Stimulated activated CD8-positive, alpha-beta memory T cell treated with anti-CD3 and anti-CD28 coated beads, Interleukin-7, amount 100 ng/mL, for 4 hours (primary cell): ENCODE results near the gene ITM2B.

Experiments used
- DNase-seq, 2 donors: peaks; one replicate each; pipeline ENCODE4 v3.0.0-alpha.2; 2020; ENCODE audit warnings: low read depth in 2 of 2

The ITM2B gene

DNA sequence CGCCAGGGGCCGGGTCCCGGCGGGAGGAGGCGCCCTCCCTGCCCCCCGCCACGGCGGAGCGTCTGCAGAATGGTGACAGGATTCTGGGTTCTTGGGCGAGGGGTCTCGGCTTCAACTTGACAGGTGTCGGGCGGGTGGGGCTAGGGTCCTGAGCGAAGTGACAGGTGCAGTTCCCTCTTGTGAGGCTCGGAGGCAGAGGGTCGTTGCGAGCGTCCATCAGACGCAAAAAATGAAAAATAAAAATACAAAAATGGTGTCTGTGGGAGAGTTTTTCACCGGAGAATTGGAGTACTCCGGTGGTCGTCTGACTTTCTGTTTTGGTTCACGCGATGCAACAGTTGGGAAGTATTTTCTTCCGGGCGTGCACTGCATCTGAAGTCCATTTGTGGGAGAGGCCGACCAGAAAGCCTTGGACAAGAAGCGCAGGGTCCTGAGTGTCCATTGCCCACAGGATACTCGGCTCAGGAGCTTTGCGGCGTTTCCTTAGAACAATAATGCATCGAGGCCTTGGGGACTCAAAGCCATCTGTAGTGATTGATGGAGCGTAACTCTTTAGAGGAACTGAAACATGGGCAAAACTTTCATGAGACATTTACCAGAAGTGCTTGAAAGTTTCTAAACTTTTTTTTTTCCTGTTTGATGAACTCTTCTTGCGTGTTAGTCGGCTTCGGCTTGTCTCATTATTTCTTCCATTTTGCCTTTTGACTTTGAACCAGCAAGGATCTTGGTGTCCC lies 71.3 kb downstream of the ITM2B start:
- no peak for DNase-seq

- DNase-seq = no peak
Observed at GRCh38 chr13:48311223-48311622, 78.2 kb downstream of the ITM2B start.

DNA sequence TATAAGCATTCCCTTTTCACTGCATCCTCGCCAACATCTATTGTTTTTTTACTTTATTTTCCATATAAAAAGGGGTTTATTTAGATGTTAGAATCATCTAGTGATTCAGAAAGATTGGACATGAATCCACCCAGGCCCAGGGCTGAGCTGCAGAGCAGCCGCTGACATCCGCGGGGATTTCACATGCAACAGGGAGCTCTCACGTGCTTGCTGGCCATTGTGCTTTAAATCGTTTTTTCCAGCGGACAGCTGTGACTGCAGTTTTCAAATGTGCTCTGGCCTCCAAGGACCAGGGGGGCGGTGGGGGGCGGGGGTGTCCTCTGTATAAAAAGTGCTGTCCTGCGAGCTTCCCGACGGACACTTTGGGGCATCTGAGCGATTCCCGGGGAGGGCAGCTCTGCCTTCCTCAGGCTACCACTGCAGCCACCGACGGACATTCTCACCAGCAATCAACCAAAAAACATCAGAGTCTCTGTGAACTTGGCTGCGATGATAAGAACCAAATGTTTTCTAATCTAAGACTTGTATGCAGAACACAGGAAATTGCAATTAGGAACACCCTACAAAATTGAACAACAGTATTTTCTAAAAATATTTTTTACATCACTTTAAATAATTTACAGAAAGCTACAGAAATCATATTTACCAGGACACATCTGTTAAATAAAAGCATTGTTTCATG lies 83.1 kb downstream of the ITM2B start:
- no peak for DNase-seq

DNA sequence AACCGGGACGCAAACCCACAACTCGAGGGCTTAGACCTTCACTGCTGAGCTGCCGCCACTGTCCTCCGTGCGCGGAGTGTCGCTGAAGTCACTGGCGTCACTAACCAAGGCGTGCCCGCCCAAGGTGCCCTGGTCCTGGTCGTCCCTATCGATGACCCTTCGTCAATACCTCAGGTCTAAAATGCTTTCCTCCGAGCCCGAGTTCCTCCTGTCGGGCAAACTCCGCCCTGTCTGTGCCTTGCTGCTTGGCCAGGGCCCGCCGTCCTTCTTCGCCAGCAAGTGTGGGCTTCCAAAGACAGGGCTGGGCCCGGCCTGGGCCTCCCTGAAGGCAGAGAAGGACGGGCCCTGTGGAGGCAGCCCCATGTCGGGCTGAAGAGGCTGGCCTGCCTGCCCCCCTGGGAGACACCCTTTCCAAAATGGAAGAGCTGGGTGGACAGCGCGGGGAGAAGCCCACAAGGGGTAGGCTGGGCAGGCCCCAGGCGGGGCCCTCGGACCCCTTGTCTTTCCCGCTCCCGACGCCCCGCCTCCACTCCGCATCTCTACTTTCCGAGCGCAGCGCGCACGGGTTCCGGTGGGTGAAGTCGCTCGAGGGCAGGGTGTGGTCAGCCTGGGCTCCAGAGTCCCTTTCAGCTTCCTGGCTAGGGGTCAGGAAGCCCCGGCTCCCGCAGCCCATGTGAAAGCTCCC lies 84.0 kb downstream of the ITM2B start:
- DNase-seq = no peak

GRCh38 chr13:48317511-48318376 lies 84.7 kb downstream of the ITM2B start:
- no peak for DNase-seq

- no peak for DNase-seq
Observed at GRCh38 chr13:48318377-48318811, 85.4 kb downstream of the ITM2B start.

DNA sequence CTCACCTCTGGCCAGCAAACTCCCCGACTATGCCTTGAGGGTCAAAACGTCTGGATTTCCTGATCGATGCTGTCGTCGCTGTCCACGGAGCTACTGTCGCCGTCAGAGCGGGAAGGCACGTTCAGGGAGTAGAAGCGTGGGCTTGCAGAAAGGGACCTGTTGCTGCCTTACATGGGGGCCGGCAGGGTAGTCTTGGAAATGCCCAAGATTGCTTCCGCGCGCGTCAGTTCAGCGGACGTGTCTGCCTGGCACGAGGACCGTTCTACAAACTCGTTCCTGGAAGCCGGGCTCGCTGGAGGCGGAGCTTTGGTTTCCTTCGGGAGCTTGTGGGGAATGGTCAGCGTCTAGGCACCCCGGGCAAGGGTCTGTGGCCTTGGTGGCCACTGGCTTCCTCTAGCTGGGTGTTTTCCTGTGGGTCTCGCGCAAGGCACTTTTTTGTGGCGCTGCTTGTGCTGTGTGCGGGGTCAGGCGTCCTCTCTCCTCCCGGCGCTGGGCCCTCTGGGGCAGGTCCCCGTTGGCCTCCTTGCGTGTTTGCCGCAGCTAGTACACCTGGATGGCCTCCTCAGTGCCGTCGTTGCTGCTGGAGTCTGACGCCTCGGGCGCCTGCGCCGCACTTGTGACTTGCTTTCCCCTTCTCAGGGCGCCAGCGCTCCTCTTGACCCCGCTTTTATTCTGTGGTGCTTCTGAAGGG lies 86.0 kb downstream of the ITM2B start:
- no peak for DNase-seq
